ENCODE data around the gene FLRT2.

Gene FLRT2

GRCh38 chr14:85604021-85604420 is 74.1 kb downstream of the FLRT2 start:
- no peaks in the 10 kb centered on the region for H3K9me3 Mint-ChIP-seq
- no peak for DNase-seq (ENCODE audit: low spot score)
- no peak overlapping the region for H3K27ac Mint-ChIP-seq
- H3K4me3 Mint-ChIP-seq: no peak overlapping the region
- no peaks in the 10 kb centered on the region for H3K4me1 Mint-ChIP-seq (ENCODE audit: low read depth)
- no peaks in the 10 kb centered on the region for H3K36me3 Mint-ChIP-seq (ENCODE audit: low read depth)
- H3K27me3 Mint-ChIP-seq (ENCODE audit: low read depth): no peaks in the 10 kb centered on the region

GRCh38 chr14:85604714-85605113 is 74.8 kb downstream of the FLRT2 start:
- no peak overlapping the region for H3K4me3 Mint-ChIP-seq
- no peak overlapping the region for H3K27ac Mint-ChIP-seq
- no peaks in the 10 kb centered on the region for H3K9me3 Mint-ChIP-seq
- no peaks in the 10 kb centered on the region for H3K36me3 Mint-ChIP-seq (ENCODE audit: low read depth)
- H3K27me3 Mint-ChIP-seq (ENCODE audit: low read depth): no peaks in the 10 kb centered on the region
- no peaks in the 10 kb centered on the region for H3K4me1 Mint-ChIP-seq (ENCODE audit: low read depth)
- no peak for DNase-seq (ENCODE audit: low spot score)

- H3K4me1 Mint-ChIP-seq (ENCODE audit: low read depth): no peaks in the 10 kb centered on the region
- no peaks in the 10 kb centered on the region for H3K27me3 Mint-ChIP-seq (ENCODE audit: low read depth)
- no peak overlapping the region for H3K4me3 Mint-ChIP-seq
- H3K9me3 Mint-ChIP-seq: no peaks in the 10 kb centered on the region
- no peak for DNase-seq (ENCODE audit: low spot score)
- no peak overlapping the region for H3K27ac Mint-ChIP-seq
- H3K36me3 Mint-ChIP-seq (ENCODE audit: low read depth): no peaks in the 10 kb centered on the region
These were observed 77.7 kb downstream of the FLRT2 start for GRCh38 chr14:85607651-85608081.

- Mint-ChIP-seq H3K36me3 (ENCODE audit: low read depth) (no peaks in the 10 kb centered on the region), H3K27me3 (ENCODE audit: low read depth) (no peaks in the 10 kb centered on the region)
- DNase-seq (ENCODE audit: low spot score): no peak
These were observed 83.6 kb downstream of the FLRT2 start for GRCh38 chr14:85613496-85613895.

GRCh38 chr14:85616386-85616885 is 86.5 kb downstream of the FLRT2 start:
- Mint-ChIP-seq H3K9me3 (no peaks in the 10 kb centered on the region), H3K27ac (no peak overlapping the region), H3K4me1 (ENCODE audit: low read depth) (no peaks in the 10 kb centered on the region), H3K4me3 (no peak overlapping the region), H3K27me3 (ENCODE audit: low read depth) (no peaks in the 10 kb centered on the region), H3K36me3 (ENCODE audit: low read depth) (no peaks in the 10 kb centered on the region)
- DNase-seq (ENCODE audit: low spot score): no peak

More at GRCh38 chr14:85613496-85613895, 83.6 kb downstream of the FLRT2 start:
- no peak overlapping the region for H3K4me3 Mint-ChIP-seq
- no peaks in the 10 kb centered on the region for H3K9me3 Mint-ChIP-seq
- H3K27ac Mint-ChIP-seq: no peak overlapping the region
- no peaks in the 10 kb centered on the region for H3K4me1 Mint-ChIP-seq (ENCODE audit: low read depth)

DNA sequence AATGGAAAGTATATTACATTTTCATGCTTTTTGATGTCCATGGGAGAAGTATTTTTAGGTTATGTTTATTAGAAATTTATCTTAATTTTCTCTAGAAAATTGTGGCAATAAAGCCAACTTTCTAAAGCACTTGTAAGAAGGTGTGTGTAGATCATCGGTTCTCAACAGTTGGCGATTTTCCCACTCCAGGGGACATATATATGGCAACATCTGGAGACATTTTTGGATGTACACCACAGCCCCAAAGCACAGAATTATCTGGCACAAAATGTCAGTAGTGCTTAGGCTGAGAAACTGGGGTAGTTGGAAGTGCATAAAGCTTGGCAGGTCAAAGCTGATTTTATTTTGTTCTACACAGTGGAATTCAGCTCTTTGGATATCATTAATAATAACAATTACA is 86.9 kb downstream of the FLRT2 start:
- Mint-ChIP-seq H3K4me3 (no peak overlapping the region), H3K27me3 (ENCODE audit: low read depth) (no peaks in the 10 kb centered on the region), H3K27ac (no peak overlapping the region), H3K36me3 (ENCODE audit: low read depth) (no peaks in the 10 kb centered on the region), H3K9me3 (no peaks in the 10 kb centered on the region), H3K4me1 (ENCODE audit: low read depth) (no peaks in the 10 kb centered on the region)
- no peak for DNase-seq (ENCODE audit: low spot score)

DNA sequence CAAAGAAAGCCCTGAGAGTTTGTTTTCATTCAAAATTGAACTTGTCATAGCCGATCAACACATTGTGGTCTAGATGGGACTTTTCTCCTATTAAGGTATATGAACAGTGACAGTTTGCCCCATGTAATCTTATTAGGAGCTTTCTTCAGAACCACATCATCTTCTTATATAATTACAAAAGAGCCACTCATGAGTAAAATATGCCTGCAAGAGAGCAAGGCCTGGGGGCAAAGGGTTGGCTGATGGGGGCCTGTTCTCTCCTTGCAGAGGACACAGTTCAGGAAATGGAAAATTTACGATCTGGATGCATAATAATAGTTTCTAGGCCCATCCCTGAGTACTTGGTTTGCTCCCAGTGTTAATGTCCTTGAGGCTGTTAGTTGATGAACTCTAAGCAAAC is 87.8 kb downstream of the FLRT2 start:
- Mint-ChIP-seq H3K4me1 (ENCODE audit: low read depth) (no peaks in the 10 kb centered on the region), H3K4me3 (no peak overlapping the region), H3K36me3 (ENCODE audit: low read depth) (no peaks in the 10 kb centered on the region), H3K27me3 (ENCODE audit: low read depth) (no peaks in the 10 kb centered on the region), H3K9me3 (no peaks in the 10 kb centered on the region), H3K27ac (no peak overlapping the region)
- no peak for DNase-seq (ENCODE audit: low spot score)

GRCh38 chr14:85618390-85618789 is 88.4 kb downstream of the FLRT2 start:
- Mint-ChIP-seq H3K4me3 (no peak overlapping the region), H3K4me1 (ENCODE audit: low read depth) (no peaks in the 10 kb centered on the region), H3K27me3 (ENCODE audit: low read depth) (no peaks in the 10 kb centered on the region), H3K27ac (no peak overlapping the region), H3K9me3 (no peaks in the 10 kb centered on the region), H3K36me3 (ENCODE audit: low read depth) (no peaks in the 10 kb centered on the region)
- DNase-seq (ENCODE audit: low spot score): no peak

DNA sequence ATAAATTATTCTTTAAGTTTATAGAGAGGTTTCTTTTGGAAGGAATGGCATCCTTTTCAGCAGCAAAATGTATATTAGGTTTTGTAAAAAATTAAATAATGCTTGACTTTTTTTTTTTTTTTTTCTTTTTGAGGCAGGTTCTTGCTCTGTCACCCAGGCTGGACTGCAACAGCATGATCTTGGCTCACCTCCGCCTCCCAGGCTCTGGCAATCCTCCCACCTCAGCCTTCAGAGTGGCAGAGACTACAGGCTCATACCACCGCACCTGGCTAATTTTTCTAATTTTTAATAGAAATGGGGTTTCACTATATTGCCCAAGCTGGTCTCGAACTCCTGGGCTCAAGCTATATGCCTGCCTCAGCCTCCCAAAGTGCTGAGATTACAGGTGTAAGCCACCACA is 89.0 kb downstream of the FLRT2 start:
- DNase-seq (ENCODE audit: low spot score): no peak
- Mint-ChIP-seq H3K4me3 (no peak overlapping the region), H3K27me3 (ENCODE audit: low read depth) (no peaks in the 10 kb centered on the region), H3K27ac (no peak overlapping the region), H3K4me1 (ENCODE audit: low read depth) (no peaks in the 10 kb centered on the region), H3K36me3 (ENCODE audit: low read depth) (no peaks in the 10 kb centered on the region), H3K9me3 (no peaks in the 10 kb centered on the region)

DNA sequence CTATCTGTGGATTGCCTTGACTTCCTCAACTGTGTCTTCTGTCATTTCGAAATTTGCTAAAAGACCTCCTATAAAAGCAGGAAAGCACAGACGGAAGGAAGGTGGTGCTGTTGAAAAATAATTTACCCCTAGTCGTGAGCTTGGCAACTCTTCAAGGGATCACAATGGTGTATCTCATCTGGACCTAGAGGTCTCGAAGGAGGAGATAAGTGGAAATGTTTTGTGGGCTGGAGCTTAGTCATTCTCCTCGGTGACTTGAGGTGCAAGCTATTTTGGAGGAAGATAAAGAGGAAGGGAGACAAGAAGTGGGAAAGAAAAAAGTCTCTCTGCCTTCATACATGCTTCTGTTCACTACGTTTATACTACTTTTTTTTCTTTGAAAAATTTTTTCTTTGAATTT is 89.9 kb downstream of the FLRT2 start:
- H3K36me3 Mint-ChIP-seq (ENCODE audit: low read depth): no peaks in the 10 kb centered on the region

DNA sequence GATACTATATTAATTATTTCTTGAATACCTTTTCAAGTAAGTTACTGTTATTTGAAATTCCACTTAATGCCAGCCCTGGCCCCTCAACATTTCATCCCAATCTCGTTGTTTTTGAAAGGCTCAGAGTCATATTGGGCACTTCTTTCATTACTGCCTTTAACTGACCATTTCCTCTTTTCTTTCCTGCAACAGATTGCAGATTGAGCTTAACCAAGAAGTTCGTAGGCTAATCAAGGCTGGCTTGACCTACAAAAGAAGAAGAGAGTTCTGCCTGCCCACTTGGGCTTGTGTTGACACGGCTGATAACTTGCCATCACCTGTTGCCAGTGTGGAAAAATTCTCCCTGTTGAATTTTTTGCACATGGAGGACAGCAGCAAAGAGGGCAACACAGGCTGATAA is 91.0 kb downstream of the FLRT2 start:
- no peak for DNase-seq (ENCODE audit: low spot score)

More for the DNA sequence above, 89.9 kb downstream of the FLRT2 start:
- Mint-ChIP-seq H3K4me3 (no peak overlapping the region), H3K27ac (no peak overlapping the region), H3K4me1 (ENCODE audit: low read depth) (no peaks in the 10 kb centered on the region), H3K27me3 (ENCODE audit: low read depth) (no peaks in the 10 kb centered on the region), H3K9me3 (no peaks in the 10 kb centered on the region)
- no peak for DNase-seq (ENCODE audit: low spot score)

DNA sequence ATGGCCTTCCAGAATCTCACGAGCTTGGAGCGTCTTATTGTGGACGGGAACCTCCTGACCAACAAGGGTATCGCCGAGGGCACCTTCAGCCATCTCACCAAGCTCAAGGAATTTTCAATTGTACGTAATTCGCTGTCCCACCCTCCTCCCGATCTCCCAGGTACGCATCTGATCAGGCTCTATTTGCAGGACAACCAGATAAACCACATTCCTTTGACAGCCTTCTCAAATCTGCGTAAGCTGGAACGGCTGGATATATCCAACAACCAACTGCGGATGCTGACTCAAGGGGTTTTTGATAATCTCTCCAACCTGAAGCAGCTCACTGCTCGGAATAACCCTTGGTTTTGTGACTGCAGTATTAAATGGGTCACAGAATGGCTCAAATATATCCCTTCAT is 92.2 kb downstream of the FLRT2 start:
- H3K4me3 Mint-ChIP-seq: no peak overlapping the region
- no peaks in the 10 kb centered on the region for H3K9me3 Mint-ChIP-seq
- H3K36me3 Mint-ChIP-seq (ENCODE audit: low read depth): no peaks in the 10 kb centered on the region
- no peak overlapping the region for H3K27ac Mint-ChIP-seq
- no peaks in the 10 kb centered on the region for H3K4me1 Mint-ChIP-seq (ENCODE audit: low read depth)
- DNase-seq (ENCODE audit: low spot score): no peak
- no peaks in the 10 kb centered on the region for H3K27me3 Mint-ChIP-seq (ENCODE audit: low read depth)

More for the DNA sequence above, 91.0 kb downstream of the FLRT2 start:
- Mint-ChIP-seq H3K27me3 (ENCODE audit: low read depth) (no peaks in the 10 kb centered on the region), H3K4me3 (no peak overlapping the region), H3K9me3 (no peaks in the 10 kb centered on the region), H3K27ac (no peak overlapping the region), H3K4me1 (ENCODE audit: low read depth) (no peaks in the 10 kb centered on the region), H3K36me3 (ENCODE audit: low read depth) (no peaks in the 10 kb centered on the region)

- no peaks in the 10 kb centered on the region for H3K4me1 Mint-ChIP-seq (ENCODE audit: low read depth)
- no peaks in the 10 kb centered on the region for H3K36me3 Mint-ChIP-seq (ENCODE audit: low read depth)
- no peak overlapping the region for H3K4me3 Mint-ChIP-seq
- no peak for DNase-seq (ENCODE audit: low spot score)
- no peak overlapping the region for H3K27ac Mint-ChIP-seq
- no peaks in the 10 kb centered on the region for H3K27me3 Mint-ChIP-seq (ENCODE audit: low read depth)
- no peaks in the 10 kb centered on the region for H3K9me3 Mint-ChIP-seq
These were observed 93.2 kb downstream of the FLRT2 start for GRCh38 chr14:85622986-85623685.

- no peaks in the 10 kb centered on the region for H3K36me3 Mint-ChIP-seq (ENCODE audit: low read depth)
- no peak overlapping the region for H3K4me3 Mint-ChIP-seq
- no peaks in the 10 kb centered on the region for H3K9me3 Mint-ChIP-seq
- no peak overlapping the region for H3K27ac Mint-ChIP-seq
- no peaks in the 10 kb centered on the region for H3K27me3 Mint-ChIP-seq (ENCODE audit: low read depth)
- H3K4me1 Mint-ChIP-seq (ENCODE audit: low read depth): no peaks in the 10 kb centered on the region
- DNase-seq (ENCODE audit: low spot score): no peak
These were observed 96.1 kb downstream of the FLRT2 start for GRCh38 chr14:85625925-85626585.

Data from T-helper 2 cell treated with Interferon-gamma antibody and Interleukin-4, amounts not matched to agents 5 μg/mL and 100 μg/mL, for 36 hours (primary cell).